ENCODE data around the gene FBXL19.
A peak's percentile ranks its signal among the peaks of the same experiment; 100 is the strongest.

The FBXL19 gene

GRCh38 chr16:30921748-30922419 is 1.5 kb upstream of the FBXL19 start:
- CTCF ChIA-PET = interaction anchor here (0.6 to 4.0 kb wide), 8 partner anchors 69 to 890 kb away, joined by 3 to 31 read pairs (median 4); partner anchors contain the start of gene KAT8
- H3K9me3 ChIP-seq (ENCODE audit: control insufficient read depth, insufficient read depth, low read depth, low read length) = no peaks in the 10 kb centered on the region
- peaks cover 0 to 23% of the 10 kb centered on the region in 2 experiments; a peak in 1 of 3 replicates for H3K36me3 ChIP-seq (ENCODE audit: control insufficient read depth in 2 of 2, insufficient read depth in 1 of 2, low read length in 2 of 2)
- peak overlapping the region; percentile 54 for H3K4me3 ChIP-seq (ENCODE audit: low read depth, low read length)
- POLR2A ChIA-PET = interaction anchor here (0.8 to 1.2 kb wide), 2 partner anchors 75 to 116 kb away, joined by 3 read pairs; no protein-coding TSS in a partner anchor
- peak overlapping the region; percentile 25; the same call in 1 of the 2 replicates for H3K27ac ChIP-seq (ENCODE audit: extremely low read depth, low read depth, low read length)
- H3K4me1 ChIP-seq (ENCODE audit: control insufficient read depth, insufficient read depth, low read length) = no peaks in the 10 kb centered on the region
- TF ChIP-seq IKZF3 (tag by site-specific recombination; IDR thresholded peaks at IDR 0.05) (peak; percentile 68; the same call in 1 of the 2 replicates), ZNF561 (tag by site-specific recombination; IDR thresholded peaks at IDR 0.05; ENCODE audit: borderline replicate concordance) (no peak), ZNF335 (tag by site-specific recombination; conservative IDR thresholded peaks at IDR 0.05) (peak; percentile 83), ZBTB20 (tag by site-specific recombination; IDR thresholded peaks at IDR 0.05) (peak; percentile 98), ZNF16 (tag by site-specific recombination; IDR thresholded peaks at IDR 0.05; ENCODE audit: low read depth) (no peak), KLF17 (tag by site-specific recombination; IDR thresholded peaks at IDR 0.05) (peak; percentile 21; the same call in 1 of the 2 replicates), ZNF184 (tag by site-specific recombination; IDR thresholded peaks at IDR 0.05) (0 out of 2 replicates have a peak, but pooled peaks have one; percentile 18), ZSCAN16 (tag by site-specific recombination; IDR thresholded peaks at IDR 0.05) (no peak), ZNF677 (tag by site-specific recombination; IDR thresholded peaks at IDR 0.05) (no peak), ZNF426 (tag by site-specific recombination; IDR thresholded peaks at IDR 0.05) (no peak), ZNF514 (tag by site-specific recombination; IDR thresholded peaks at IDR 0.05) (no peak; the same call in 1 of the 2 replicates), MYNN (tag by site-specific recombination; IDR thresholded peaks at IDR 0.05; ENCODE audit: borderline replicate concordance) (no peak), ZNF624 (tag by site-specific recombination; IDR thresholded peaks at IDR 0.05) (no peak), ZNF26 (tag by site-specific recombination; IDR thresholded peaks at IDR 0.05) (no peak), ZNF623 (tag by site-specific recombination; IDR thresholded peaks at IDR 0.05) (peak; percentile 34; the same call in 1 of the 2 replicates), ZNF837 (tag by site-specific recombination; IDR thresholded peaks at IDR 0.05) (no peak), ZNF610 (tag by site-specific recombination; IDR thresholded peaks at IDR 0.05; ENCODE audit: borderline replicate concordance) (peak; percentile 76), ZBTB48 (tag by site-specific recombination; IDR thresholded peaks at IDR 0.05) (peak; percentile 81)
- TF ChIP-seq, protein P1, sequence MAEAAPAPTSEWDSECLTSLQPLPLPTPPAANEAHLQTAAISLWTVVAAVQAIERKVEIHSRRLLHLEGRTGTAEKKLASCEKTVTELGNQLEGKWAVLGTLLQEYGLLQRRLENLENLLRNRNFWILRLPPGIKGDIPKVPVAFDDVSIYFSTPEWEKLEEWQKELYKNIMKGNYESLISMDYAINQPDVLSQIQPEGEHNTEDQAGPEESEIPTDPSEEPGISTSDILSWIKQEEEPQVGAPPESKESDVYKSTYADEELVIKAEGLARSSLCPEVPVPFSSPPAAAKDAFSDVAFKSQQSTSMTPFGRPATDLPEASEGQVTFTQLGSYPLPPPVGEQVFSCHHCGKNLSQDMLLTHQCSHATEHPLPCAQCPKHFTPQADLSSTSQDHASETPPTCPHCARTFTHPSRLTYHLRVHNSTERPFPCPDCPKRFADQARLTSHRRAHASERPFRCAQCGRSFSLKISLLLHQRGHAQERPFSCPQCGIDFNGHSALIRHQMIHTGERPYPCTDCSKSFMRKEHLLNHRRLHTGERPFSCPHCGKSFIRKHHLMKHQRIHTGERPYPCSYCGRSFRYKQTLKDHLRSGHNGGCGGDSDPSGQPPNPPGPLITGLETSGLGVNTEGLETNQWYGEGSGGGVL (tag by site-specific recombination; IDR thresholded peaks at IDR 0.05) = peak; percentile 63
- TF ChIP-seq, protein P2, sequence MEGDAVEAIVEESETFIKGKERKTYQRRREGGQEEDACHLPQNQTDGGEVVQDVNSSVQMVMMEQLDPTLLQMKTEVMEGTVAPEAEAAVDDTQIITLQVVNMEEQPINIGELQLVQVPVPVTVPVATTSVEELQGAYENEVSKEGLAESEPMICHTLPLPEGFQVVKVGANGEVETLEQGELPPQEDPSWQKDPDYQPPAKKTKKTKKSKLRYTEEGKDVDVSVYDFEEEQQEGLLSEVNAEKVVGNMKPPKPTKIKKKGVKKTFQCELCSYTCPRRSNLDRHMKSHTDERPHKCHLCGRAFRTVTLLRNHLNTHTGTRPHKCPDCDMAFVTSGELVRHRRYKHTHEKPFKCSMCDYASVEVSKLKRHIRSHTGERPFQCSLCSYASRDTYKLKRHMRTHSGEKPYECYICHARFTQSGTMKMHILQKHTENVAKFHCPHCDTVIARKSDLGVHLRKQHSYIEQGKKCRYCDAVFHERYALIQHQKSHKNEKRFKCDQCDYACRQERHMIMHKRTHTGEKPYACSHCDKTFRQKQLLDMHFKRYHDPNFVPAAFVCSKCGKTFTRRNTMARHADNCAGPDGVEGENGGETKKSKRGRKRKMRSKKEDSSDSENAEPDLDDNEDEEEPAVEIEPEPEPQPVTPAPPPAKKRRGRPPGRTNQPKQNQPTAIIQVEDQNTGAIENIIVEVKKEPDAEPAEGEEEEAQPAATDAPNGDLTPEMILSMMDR (tag by site-specific recombination; IDR thresholded peaks at IDR 0.05) = peak; percentile 90; the same call in 1 of the 2 replicates
- TF ChIP-seq, protein P3, sequence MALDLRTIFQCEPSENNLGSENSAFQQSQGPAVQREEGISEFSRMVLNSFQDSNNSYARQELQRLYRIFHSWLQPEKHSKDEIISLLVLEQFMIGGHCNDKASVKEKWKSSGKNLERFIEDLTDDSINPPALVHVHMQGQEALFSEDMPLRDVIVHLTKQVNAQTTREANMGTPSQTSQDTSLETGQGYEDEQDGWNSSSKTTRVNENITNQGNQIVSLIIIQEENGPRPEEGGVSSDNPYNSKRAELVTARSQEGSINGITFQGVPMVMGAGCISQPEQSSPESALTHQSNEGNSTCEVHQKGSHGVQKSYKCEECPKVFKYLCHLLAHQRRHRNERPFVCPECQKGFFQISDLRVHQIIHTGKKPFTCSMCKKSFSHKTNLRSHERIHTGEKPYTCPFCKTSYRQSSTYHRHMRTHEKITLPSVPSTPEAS (tag by site-specific recombination; IDR thresholded peaks at IDR 0.05) = 0 out of 2 replicates have a peak, but pooled peaks have one; percentile 48
- TF ChIP-seq, protein P4, sequence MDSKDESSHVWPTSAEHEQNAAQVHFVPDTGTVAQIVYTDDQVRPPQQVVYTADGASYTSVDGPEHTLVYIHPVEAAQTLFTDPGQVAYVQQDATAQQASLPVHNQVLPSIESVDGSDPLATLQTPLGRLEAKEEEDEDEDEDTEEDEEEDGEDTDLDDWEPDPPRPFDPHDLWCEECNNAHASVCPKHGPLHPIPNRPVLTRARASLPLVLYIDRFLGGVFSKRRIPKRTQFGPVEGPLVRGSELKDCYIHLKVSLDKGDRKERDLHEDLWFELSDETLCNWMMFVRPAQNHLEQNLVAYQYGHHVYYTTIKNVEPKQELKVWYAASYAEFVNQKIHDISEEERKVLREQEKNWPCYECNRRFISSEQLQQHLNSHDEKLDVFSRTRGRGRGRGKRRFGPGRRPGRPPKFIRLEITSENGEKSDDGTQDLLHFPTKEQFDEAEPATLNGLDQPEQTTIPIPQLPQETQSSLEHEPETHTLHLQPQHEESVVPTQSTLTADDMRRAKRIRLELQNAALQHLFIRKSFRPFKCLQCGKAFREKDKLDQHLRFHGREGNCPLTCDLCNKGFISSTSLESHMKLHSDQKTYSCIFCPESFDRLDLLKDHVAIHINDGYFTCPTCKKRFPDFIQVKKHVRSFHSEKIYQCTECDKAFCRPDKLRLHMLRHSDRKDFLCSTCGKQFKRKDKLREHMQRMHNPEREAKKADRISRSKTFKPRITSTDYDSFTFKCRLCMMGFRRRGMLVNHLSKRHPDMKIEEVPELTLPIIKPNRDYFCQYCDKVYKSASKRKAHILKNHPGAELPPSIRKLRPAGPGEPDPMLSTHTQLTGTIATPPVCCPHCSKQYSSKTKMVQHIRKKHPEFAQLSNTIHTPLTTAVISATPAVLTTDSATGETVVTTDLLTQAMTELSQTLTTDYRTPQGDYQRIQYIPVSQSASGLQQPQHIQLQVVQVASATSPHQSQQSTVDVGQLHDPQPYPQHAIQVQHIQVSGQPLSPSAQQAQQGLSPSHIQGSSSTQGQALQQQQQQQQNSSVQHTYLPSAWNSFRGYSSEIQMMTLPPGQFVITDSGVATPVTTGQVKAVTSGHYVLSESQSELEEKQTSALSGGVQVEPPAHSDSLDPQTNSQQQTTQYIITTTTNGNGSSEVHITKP (tag by site-specific recombination; IDR thresholded peaks at IDR 0.05) = peak; percentile 62
- TF ChIP-seq, protein P5, sequence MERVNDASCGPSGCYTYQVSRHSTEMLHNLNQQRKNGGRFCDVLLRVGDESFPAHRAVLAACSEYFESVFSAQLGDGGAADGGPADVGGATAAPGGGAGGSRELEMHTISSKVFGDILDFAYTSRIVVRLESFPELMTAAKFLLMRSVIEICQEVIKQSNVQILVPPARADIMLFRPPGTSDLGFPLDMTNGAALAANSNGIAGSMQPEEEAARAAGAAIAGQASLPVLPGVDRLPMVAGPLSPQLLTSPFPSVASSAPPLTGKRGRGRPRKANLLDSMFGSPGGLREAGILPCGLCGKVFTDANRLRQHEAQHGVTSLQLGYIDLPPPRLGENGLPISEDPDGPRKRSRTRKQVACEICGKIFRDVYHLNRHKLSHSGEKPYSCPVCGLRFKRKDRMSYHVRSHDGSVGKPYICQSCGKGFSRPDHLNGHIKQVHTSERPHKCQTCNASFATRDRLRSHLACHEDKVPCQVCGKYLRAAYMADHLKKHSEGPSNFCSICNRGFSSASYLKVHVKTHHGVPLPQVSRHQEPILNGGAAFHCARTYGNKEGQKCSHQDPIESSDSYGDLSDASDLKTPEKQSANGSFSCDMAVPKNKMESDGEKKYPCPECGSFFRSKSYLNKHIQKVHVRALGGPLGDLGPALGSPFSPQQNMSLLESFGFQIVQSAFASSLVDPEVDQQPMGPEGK (tag by site-specific recombination; IDR thresholded peaks at IDR 0.05) = 0 out of 2 replicates have a peak, but pooled peaks have one; percentile 49
